CD4-positive, alpha-beta T cell treated with Interleukin-21 for 1 hour (primary cell): ENCODE data around the gene SLC1A6.
"Not testable (repeated sequence)": the region's sequence is repeated elsewhere in the genome, so short reads cannot be mapped to it uniquely, and the experiment has no call there.

Experiments used
- DNase-seq: peaks from one replicate; pipeline ENCODE4 v3.0.0-alpha.2; 2020

SLC1A6 gene

GRCh38 chr19:14979476-14980255 lies at the start of gene SLC1A6:
Gene SLC1A6 (minus strand): TSS chr19:14979864. CDS start chr19:14972910, 6,954 bp downstream.
- no peak for DNase-seq

GRCh38 chr19:15028490-15028889 lies 48.8 kb upstream of the SLC1A6 start:
- no peak for DNase-seq

DNA sequence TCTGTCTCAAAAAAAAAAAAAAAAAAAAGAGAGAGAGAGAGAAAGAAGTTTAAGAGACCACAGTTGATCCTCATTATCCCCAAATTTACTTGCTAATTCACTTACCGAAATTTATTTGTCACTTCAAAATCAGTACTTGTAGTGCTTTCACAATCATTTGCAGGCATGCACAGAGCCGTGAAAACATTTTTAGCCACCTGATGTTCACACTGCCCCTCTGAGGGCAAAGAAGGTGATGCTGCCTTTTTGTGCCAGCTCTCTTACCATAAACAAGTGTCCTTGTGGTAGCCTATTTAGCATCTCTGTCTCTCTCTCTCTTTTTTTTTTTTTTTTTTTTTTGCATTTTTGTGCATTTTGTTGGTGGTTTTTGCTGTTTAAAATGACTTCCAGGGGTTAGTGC lies 45.6 kb upstream of the SLC1A6 start:
- peak; percentile 7 for DNase-seq

DNA sequence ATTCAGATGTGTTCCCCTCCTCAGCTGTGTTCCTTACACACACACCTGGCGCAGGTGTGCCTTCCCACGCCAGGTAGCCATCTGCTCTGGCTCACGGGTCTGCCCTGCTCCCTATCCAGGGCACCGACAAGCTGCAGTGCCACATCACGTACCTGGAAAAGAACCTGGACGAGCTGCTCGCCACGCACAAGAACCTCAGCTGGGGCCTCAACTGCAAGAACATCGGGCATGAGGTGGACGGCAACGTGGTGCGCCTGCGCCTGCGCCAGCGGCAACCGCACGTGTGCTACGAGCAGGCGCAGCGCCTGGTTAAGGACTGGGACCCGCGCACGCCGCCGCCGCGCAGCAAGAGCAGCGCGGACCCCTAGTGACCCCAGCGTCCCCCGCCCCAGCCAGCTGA lies 43.1 kb upstream of the SLC1A6 start:
- no peak for DNase-seq

DNA sequence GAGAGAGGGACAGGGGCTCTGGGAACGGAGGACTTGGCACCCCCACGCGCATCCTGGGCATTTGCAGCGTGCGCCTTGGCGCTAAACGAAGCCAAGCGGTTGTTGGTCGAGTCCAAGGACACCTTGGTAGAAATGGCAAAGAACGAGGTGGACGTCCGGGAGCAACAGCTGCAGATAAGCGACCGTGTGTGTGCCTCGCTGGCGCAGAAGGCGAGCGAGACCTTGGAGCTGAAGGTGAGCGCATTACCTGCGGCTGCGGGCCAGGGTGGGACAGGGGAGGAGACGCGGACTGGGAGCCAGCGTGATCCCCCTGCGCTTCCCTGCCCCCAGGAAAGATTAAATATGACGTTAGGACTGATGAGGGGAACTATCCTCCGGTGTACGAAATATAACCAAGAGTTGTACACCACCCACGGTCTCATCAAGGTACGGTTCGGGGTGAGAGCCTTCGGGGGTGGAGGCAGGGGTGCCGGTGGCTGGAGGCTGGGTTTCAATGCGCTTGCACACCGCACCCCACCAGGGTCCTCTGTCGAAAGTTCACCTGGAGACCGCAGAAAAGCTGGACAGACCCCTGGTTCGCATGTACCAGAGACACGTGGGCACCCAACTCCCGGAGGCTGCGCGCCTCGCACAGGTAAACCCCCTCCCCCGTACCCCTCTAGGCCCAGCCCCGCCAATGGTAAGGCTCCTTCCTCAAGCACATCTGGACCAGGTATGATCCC lies 41.8 kb upstream of the SLC1A6 start:
- no peak for DNase-seq

- DNase-seq: not testable (repeated sequence)
Measured at GRCh38 chr19:15018836-15019235, 39.2 kb upstream of the SLC1A6 start.

GRCh38 chr19:15015946-15016542 lies 36.4 kb upstream of the SLC1A6 start:
- no peak for DNase-seq

DNA sequence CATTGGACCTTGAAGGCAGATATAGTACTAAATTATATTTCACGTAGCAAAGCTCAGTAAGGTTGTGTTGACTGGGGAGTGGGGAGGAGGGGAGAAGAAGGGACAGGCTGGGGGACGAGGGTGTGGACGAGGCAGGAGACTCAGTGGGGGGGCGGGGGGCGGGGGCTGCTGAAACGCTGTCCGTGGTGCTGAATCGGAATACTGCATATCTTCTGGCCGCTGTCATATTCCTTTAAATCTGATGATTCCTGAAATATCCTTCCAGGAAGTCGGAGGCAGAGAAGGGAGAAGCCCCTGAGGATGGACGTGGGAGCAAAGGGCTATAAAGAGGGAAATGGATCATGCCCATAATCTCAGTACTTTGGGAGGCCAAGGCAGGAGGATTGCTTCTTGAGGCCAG lies 34.9 kb upstream of the SLC1A6 start:
- DNase-seq: no peak

DNA sequence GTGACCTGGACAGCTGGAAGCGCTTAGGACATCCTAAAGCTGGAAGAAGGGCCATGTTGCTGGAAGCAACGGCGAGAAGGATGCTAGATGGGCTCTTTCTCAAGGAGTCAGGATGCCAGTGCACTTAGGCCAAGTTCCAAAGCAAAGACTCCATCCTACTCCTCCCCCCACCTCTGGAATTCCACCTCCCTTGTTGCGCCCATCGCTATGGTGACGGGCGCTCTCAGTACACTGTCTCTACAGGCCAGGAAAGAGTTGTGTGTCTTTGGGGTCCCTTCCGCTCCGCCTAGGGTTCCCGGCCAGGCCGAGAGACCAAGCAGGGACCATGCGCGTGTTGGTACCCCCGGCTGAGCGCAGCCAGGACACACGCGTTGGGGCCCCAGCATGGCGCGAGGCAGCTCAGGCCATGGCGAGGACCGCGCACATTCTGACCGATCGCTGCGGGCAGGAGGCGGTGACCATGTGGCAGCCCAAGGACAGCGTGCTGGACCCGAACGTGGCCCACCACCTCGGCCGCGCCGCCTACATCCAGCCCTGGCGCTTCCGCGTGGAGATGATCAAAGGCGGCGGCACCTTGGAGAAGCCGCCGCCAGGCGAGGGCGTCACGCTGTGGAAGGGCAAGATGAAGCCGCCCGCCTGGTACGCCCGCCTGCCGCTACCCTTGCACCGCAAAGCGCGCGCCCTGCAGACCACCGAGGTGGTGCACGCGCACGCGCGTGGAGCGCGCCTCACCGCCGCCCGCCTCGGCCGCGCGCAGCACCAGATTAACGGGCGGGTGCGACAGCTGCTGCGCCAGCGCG lies 31.0 kb upstream of the SLC1A6 start:
- no peak for DNase-seq

DNA sequence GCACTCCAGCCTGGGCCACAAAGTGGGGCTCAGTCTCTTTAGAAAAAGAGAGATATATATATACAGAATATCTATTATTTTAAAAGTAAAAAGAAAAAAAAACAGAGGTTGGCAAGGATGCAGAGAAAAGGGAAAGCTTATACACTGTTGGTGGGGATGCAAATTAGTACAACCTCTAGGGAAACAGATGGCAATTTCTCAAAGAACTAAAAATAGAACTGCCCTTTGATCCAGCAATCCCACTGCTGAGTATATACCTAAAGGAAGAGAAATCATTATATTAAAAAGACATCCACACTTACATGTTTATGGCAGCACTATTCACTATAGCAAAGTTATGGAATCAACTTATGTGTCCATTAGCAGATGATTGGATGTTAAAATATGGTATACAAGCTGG lies 28.6 kb upstream of the SLC1A6 start:
- DNase-seq: no peak

GRCh38 chr19:14997981-14998380 lies 18.3 kb upstream of the SLC1A6 start:
- DNase-seq: no peak

- no peak for DNase-seq
Measured at GRCh38 chr19:14992780-14993179, 13.1 kb upstream of the SLC1A6 start.

- no peak for DNase-seq
Measured at GRCh38 chr19:14985133-14985532, 5.5 kb upstream of the SLC1A6 start.

DNA sequence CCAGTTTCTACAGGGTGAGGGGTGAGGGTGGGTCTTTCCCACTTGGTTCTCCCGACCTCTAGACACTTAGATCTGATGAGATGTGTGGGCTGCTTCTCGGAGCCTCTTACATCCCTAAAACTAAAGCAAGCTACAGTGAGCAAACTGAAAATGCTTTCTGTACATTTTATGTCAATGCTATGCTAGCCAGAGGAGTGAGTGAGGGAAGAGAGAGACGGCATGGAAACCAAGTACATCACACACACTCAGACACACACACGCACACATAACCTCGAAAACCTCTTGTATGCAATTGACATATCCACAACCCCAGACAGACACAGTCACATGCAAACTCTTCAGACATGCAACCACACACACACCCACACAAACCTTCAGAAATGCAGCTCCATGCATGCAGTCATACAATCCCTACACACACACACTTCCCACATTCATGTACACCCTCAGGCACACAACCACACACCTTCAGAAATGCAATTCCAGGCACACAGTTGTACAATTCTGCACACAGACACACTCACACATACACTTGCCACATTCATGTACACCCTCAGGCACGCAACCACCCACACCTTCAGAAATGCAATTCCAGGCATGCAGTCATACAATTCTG lies 1.4 kb downstream of the SLC1A6 start:
- DNase-seq: no peak

DNA sequence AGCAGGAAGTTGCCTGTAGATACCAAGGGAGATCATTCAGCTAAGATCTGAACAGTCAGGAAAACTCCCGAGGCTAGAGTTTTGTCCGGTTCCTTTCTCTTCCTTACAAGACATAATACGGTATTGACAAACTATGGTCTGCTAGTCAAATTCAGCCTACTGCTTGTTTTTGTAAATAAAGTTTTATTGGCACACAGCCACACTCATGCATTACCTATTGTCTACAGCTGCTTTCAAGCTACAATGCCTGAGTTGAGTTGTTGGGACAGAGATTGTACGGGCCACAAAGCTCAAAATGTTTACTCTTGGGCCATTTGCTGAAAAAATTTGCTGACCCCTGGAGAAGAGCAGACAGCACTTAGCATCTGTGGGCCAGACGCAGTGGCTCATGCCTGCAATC lies 2.5 kb downstream of the SLC1A6 start:
- no peak for DNase-seq

DNA sequence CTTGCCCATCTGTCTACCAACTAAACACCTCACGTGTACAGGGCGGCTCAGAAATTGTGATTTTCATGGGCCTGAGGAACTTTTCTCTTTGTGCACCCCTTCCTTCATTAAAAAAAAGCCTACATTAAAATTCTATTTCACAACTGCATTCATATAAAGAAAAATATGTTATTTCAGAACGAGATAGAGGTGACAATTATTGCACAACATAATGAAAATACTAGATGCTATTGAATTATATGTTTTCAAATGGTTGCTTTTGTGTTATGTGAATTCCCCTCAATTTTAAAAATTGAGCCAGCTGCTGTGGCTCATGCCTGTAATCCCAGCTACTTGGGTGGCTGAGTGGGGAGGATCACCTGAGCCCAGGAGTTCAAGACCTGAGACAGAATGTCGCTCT lies 5.2 kb downstream of the SLC1A6 start:
- no peak for DNase-seq

GRCh38 chr19:14972676-14973075 lies 7.0 kb downstream of the SLC1A6 start:
- no peak for DNase-seq

GRCh38 chr19:14971474-14971873 lies 8.2 kb downstream of the SLC1A6 start:
- DNase-seq: no peak

DNA sequence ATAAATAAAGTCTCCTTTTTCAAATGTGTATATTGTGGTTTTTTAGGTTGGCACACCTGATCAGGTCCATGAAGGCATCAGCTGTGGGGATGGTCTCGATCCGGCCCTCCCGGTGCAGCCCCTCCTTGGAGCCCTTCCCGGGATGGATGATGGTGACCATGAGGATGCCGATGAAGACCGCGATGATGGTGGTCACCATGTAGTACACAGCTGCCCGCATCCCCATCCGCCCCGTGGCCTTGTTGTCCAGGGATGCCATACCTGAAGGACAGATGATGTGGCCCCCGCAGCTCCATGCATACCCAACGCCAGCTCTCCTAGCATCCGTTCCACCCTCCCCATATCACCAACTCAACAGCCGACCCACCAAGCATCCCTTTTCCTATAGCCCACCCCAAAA lies 11.4 kb downstream of the SLC1A6 start:
- no peak for DNase-seq

DNA sequence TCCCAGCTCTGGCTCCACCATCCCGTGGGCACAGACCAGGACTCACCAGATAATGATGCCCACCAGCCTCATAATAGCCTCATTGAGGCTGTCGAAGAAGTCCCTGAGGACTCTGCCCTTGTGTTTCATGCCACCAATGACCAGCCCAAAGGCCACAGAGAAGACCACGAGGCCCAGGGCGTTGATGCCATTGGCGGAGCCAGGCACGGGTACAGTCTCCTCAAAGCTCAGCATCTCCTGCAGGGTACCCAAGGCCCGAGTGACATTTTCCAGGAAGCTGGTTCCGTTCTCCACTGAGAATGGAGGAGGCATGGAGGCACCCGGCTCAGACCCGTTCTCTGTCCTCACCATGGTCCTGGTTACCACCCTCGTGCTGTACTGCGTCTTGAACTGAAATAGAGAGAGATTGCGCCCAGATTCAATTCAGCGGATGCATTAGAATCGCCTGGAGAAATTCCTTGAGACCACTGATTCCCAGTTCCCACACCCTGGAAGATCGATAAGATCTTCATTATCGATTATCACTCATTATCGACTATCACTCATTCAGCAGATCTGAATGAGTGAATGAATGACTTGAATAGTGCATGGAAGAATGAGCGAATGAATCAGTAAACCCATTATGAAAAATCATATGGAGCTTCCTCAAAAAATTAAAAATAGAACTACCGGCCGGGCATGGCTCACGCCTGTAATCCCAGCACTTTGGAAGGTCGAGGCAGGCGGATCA lies 17.5 kb downstream of the SLC1A6 start:
- no peak for DNase-seq

- no peak for DNase-seq
Measured at GRCh38 chr19:14959263-14959662, 20.4 kb downstream of the SLC1A6 start.

DNA sequence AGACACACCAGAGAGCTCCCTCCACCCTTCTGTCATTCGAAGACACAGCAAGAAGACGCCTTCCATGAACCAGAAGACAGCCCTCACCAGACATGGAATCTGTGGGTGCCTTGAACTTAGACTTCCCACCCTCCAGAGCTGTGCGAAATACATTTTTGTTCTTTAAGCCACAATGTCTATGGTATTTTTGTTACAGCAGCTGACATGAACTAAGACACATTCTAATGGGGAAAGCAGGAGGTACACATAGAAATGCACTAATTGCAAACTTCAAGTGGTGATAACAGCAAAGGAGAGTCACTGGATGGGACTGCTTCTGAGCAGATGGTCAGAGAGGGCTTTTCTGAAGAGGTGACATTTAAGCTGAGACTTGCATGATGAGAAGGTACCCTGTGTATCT lies 22.2 kb downstream of the SLC1A6 start:
- DNase-seq: no peak
